Left ventricle myocardium inferior (tissue), 1 donor: ENCODE measurements around the gene SLC22A4. TPM values are rescaled to one million over a fixed set of nuclear protein-coding genes. Genes with fewer than 3 reads are reported as not detected.

Source experiments
- DNase-seq: peaks from one replicate; pipeline ENCODE4 v3.0.0-alpha.2; 2020
- H3K27ac ChIP-seq: fragments of 200-600 bp; replicated peaks from 2 replicates; pipeline ENCODE4 v1.8.0; 2021
- H3K27me3 ChIP-seq: fragments of 200-600 bp; 2 replicates; pipeline ENCODE4 v1.8.0; 2021; ENCODE audit warnings: low read depth
- H3K36me3 ChIP-seq: fragments of 200-600 bp; 2 replicates; pipeline ENCODE4 v1.8.0; 2021
- H3K4me1 ChIP-seq: fragments of 200-600 bp; 2 replicates; pipeline ENCODE4 v1.8.0; 2021
- H3K4me3 ChIP-seq: fragments of 200-600 bp; 2 replicates; pipeline ENCODE4 v1.8.0; 2021; ENCODE audit warnings: mild to moderate bottlenecking, moderate library complexity
- H3K9me3 ChIP-seq: fragments of 200-600 bp; replicated peaks from 2 replicates; pipeline ENCODE4 v1.8.0; 2021
- CTCF ChIP-seq: fragments of 200-600 bp; IDR thresholded peaks from 2 replicates; pipeline ENCODE4 v1.8.0; 2021; ENCODE audit warnings: antibody characterized with exemption, mild to moderate bottlenecking, borderline replicate concordance
- intact Hi-C: fragments of 100-400 bp; cut with micrococcal nuclease; formaldehyde crosslinking; loops from one replicate; pipeline ENCODE4 v1.11.0; 2022
- total RNA-seq: library from RNA; stranded (reverse); fragmentation: NEBNext Ultra II Directional; extraction: Animal tissue kit (Norgen Biotek cat#: 25700); gene quantifications from one replicate; pipeline ENCODE4 v1.2.1, GENCODE V29; 2021
- donor health status: DM: no; HTN: yes; CAD: no; lungs with severe emphysema.

SLC22A4 gene
- total RNA-seq, 1 donor from 2014 or later: 2.0 TPM

DNA sequence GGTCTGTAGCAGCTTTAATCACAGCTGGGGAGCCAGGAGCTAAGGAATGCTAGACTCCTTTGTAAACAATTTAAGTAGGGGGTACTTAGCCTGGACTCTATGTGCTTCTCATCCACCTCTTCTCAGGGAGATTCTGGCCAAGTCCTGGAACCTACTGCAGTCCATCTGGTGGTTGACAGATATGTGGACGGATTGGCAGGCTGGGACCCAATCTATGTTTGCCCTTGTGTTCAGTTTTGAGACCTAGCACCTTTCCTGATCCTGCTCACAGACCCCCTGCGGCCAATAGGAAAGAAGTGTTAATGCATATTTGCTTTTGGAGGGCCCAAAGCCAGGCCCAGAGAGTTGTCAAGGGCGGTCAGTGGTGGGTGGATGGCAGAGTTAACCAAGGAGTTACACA, 81.8 kb downstream of the SLC22A4 start:
- H3K4me1 ChIP-seq: peaks cover 57% of the 10 kb centered on the region

GRCh38 chr5:132376694-132377641, 82.8 kb downstream of the SLC22A4 start:
- H3K4me1 ChIP-seq: peaks cover 52% of the 10 kb centered on the region
- TF ChIP-seq CTCF: no peak
- H3K9me3 ChIP-seq: no peaks in the 10 kb centered on the region
- peak overlapping the region; percentile 36 for H3K27ac ChIP-seq
- intact Hi-C loops: no loop called here
- H3K27me3 ChIP-seq: no peaks in the 10 kb centered on the region
- peaks cover 17% of the 10 kb centered on the region for H3K36me3 ChIP-seq
- no peak for DNase-seq
- no peak overlapping the region for H3K4me3 ChIP-seq

More for the DNA sequence above, 81.8 kb downstream of the SLC22A4 start:
- no peak for DNase-seq
- no peak for TF ChIP-seq CTCF
- Histone ChIP-seq H3K9me3 (no peaks in the 10 kb centered on the region), H3K36me3 (peaks cover 17% of the 10 kb centered on the region), H3K4me3 (no peak overlapping the region), H3K27me3 (no peaks in the 10 kb centered on the region), H3K27ac (no peak overlapping the region)
- intact Hi-C loops: no loop called here

- no peak overlapping the region for H3K4me3 ChIP-seq
- H3K27ac ChIP-seq: no peak overlapping the region
- no peak for DNase-seq
- no peaks in the 10 kb centered on the region for H3K27me3 ChIP-seq
- no peaks in the 10 kb centered on the region for H3K9me3 ChIP-seq
- TF ChIP-seq CTCF: no peak
- peaks cover 45% of the 10 kb centered on the region for H3K4me1 ChIP-seq
- intact Hi-C loops: no loop called here
- peaks cover 17% of the 10 kb centered on the region for H3K36me3 ChIP-seq
Measured at GRCh38 chr5:132377738-132378137, 83.5 kb downstream of the SLC22A4 start.

GRCh38 chr5:132378580-132378979, 84.4 kb downstream of the SLC22A4 start:
- H3K27ac ChIP-seq: no peak overlapping the region
- peaks cover 40% of the 10 kb centered on the region for H3K4me1 ChIP-seq
- H3K27me3 ChIP-seq: no peaks in the 10 kb centered on the region
- no peak overlapping the region for H3K4me3 ChIP-seq
- no peak for DNase-seq
- no peaks in the 10 kb centered on the region for H3K9me3 ChIP-seq
- intact Hi-C loops: no loop called here
- H3K36me3 ChIP-seq: peaks cover 17% of the 10 kb centered on the region
- TF ChIP-seq CTCF: no peak

- no peak for TF ChIP-seq CTCF
- no peak overlapping the region for H3K27ac ChIP-seq
- H3K36me3 ChIP-seq: peaks cover 17% of the 10 kb centered on the region
Measured at GRCh38 chr5:132380047-132380446, 85.9 kb downstream of the SLC22A4 start.

More at GRCh38 chr5:132380047-132380446, 85.9 kb downstream of the SLC22A4 start:
- no peaks in the 10 kb centered on the region for H3K27me3 ChIP-seq
- intact Hi-C loops: no loop called here
- peaks cover 44% of the 10 kb centered on the region for H3K4me1 ChIP-seq
- H3K9me3 ChIP-seq: no peaks in the 10 kb centered on the region
- no peak overlapping the region for H3K4me3 ChIP-seq
- DNase-seq: no peak
